ENCODE measurements around the gene HERC2.

GRCh38 chr15:28078191-28078719, 243.7 kb downstream of the HERC2 start:
- TF ChIP-seq POLR2A (IDR thresholded peaks at IDR 0.05; ENCODE audit: control extremely low read depth in 1 of 2, low read depth in 2 of 2, low read length in 2 of 2) (no peak), MAX (IDR thresholded peaks at IDR 0.05) (no peak), FOSL1 (IDR thresholded peaks at IDR 0.05; ENCODE audit: insufficient read depth, low read depth, low read length) (no peak), EP300 (IDR thresholded peaks at IDR 0.05; ENCODE audit: borderline replicate concordance in 1 of 2, low read depth in 2 of 2, low read length in 2 of 2) (no peak), SP1 (IDR thresholded peaks at IDR 0.05; ENCODE audit: low read depth, low read length) (no peak), YY1 (IDR thresholded peaks at IDR 0.05; ENCODE audit: low read depth, low read length) (no peak), HDAC2 (IDR thresholded peaks at IDR 0.05; ENCODE audit: borderline replicate concordance in 1 of 2, low read depth in 2 of 2, low read length in 2 of 2) (no peak), CHD1 (IDR thresholded peaks at IDR 0.05; ENCODE audit: low read depth, low read length) (no peak), RXRA (IDR thresholded peaks at IDR 0.05; ENCODE audit: insufficient read depth, low read depth, low read length) (no peak), CEBPB (IDR thresholded peaks at IDR 0.05; ENCODE audit: low read depth, low read length) (no peak), SAP30 (IDR thresholded peaks at IDR 0.05; ENCODE audit: insufficient read depth, insufficient replicate concordance, low read length) (no peak), BRCA1 (IDR thresholded peaks at IDR 0.05; ENCODE audit: low read depth, low read length) (no peak)
- TF ChIP-seq, protein P1, sequence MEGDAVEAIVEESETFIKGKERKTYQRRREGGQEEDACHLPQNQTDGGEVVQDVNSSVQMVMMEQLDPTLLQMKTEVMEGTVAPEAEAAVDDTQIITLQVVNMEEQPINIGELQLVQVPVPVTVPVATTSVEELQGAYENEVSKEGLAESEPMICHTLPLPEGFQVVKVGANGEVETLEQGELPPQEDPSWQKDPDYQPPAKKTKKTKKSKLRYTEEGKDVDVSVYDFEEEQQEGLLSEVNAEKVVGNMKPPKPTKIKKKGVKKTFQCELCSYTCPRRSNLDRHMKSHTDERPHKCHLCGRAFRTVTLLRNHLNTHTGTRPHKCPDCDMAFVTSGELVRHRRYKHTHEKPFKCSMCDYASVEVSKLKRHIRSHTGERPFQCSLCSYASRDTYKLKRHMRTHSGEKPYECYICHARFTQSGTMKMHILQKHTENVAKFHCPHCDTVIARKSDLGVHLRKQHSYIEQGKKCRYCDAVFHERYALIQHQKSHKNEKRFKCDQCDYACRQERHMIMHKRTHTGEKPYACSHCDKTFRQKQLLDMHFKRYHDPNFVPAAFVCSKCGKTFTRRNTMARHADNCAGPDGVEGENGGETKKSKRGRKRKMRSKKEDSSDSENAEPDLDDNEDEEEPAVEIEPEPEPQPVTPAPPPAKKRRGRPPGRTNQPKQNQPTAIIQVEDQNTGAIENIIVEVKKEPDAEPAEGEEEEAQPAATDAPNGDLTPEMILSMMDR (IDR thresholded peaks at IDR 0.05; ENCODE audit: control extremely low read depth in 1 of 3, insufficient read depth in 1 of 3, low read depth in 1 of 3, low read length in 3 of 3): no peak
- TF ChIP-seq, protein P2, sequence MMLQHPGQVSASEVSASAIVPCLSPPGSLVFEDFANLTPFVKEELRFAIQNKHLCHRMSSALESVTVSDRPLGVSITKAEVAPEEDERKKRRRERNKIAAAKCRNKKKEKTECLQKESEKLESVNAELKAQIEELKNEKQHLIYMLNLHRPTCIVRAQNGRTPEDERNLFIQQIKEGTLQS (IDR thresholded peaks at IDR 0.05; ENCODE audit: insufficient read depth, low read depth, low read length): no peak
